Measurements from ENCODE around the gene SLC5A11.
"Not testable (repeated sequence)": the region's sequence is repeated elsewhere in the genome, so short reads cannot be mapped to it uniquely, and the experiment has no call there.

Gene SLC5A11, protein sequence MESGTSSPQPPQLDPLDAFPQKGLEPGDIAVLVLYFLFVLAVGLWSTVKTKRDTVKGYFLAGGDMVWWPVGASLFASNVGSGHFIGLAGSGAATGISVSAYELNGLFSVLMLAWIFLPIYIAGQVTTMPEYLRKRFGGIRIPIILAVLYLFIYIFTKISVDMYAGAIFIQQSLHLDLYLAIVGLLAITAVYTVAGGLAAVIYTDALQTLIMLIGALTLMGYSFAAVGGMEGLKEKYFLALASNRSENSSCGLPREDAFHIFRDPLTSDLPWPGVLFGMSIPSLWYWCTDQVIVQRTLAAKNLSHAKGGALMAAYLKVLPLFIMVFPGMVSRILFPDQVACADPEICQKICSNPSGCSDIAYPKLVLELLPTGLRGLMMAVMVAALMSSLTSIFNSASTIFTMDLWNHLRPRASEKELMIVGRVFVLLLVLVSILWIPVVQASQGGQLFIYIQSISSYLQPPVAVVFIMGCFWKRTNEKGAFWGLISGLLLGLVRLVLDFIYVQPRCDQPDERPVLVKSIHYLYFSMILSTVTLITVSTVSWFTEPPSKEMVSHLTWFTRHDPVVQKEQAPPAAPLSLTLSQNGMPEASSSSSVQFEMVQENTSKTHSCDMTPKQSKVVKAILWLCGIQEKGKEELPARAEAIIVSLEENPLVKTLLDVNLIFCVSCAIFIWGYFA

DNA sequence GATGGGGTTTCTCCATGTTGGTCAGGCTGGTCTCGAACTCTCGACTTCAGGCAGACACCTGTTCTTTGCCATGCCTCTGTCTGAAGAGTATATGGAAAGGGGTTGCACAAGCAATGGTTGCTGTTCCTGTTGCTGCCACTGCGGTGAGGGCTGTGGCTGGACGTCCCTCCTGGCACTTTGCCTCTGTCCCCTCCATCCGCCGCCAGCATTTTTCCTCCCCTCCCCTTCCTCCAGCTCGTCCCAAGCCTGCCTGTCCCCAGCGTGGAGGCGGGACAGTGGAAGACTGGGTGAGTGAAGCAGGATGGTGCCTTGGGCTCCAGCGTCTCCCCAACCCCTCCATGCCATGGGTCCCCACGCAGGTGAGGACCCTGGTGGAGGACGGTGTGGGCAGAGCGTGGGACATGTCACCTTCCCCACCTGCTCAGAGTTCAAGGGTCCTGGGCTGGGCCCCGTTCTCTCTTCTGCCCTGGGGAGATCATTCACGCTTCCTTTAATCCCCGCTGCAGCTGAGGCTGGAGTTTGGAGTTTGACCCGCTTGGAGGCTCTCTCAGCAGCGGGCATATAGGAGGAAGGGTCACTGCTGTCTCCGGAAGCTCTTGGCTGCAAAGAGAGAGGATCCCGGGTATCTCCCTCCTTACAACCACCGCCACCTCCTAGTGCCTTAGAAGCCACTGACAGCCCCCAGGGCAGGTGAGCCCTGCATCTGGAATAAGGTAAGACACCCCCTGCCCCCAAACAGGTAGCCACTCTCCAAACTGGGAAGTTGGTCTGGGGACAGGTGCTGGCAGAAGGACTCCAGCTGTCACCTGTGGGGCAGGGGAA is at the start of gene SLC5A11:
Gene SLC5A11, plus strand, starts transcription at position 238 of the 822 bp plus-strand sequence. CDS start 12,681 bp downstream, outside the sequence.
- no peak for DNase-seq (ENCODE audit: low spot score)

DNA sequence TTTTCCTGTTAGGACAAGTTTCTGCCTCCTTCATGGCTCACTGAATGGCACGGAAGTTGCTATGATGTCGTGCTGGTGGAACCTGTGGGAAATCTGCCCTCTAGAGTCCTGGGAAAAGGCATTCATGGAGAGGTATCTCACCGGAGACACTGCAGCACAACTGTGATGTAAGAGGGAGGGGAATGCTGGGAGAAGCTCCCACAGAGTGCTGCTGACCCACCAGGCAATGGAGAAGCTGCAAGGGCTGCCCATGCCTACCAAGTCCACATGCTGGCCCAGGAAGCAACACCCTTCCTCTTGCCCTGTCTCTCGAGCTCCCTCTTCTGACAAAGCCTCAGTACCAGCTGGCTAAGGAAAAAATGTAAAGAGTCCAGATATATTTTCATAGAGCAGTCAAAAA is 45.2 kb upstream of the SLC5A11 start:
- peak; percentile 20 for DNase-seq (ENCODE audit: low spot score)

DNA sequence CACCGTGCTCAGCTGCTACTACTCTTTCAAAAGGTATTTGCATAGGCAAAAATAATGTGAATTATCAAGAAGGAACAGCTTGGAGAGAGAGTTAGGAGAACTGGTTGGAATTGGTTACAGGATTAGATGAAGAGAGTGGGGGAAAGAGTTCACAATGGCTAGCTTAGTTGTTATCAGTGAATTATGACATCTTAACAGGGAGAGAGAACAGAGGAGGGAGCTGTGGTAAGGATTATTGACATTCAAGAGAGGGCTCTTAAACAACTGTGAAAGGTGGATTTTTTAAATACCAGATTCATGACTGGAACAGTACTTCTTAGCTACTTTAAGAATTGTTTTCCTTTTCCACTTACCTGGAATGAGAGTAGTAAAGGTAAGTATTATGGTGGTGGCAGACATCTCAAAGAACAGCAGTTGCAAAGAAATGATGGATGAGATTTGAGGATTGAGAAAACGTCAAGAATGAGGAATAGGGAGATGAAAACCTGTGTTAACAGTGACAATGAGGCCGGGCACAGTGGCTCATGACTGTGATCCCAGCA is 43.9 kb upstream of the SLC5A11 start:
- DNase-seq (ENCODE audit: low spot score): no peak

DNA sequence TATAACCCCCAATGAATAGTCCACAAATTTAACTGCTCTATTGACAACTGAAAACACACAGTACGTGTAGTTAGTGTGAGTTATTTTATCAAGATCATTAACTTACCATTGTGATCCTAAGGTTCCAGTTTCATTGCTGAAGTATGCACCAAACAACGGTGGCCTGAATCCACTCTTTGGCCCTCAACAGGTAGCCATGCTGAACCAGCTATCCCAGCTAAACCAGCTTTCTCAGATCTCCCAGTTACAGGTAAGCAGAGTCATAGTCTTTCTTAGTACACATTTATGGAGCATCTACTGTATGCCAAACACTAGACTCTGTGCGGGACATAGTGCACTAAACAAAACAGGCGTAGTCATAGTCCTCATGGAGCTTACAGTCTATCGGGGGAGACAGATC is 40.3 kb upstream of the SLC5A11 start:
- no peak for DNase-seq (ENCODE audit: low spot score)

DNA sequence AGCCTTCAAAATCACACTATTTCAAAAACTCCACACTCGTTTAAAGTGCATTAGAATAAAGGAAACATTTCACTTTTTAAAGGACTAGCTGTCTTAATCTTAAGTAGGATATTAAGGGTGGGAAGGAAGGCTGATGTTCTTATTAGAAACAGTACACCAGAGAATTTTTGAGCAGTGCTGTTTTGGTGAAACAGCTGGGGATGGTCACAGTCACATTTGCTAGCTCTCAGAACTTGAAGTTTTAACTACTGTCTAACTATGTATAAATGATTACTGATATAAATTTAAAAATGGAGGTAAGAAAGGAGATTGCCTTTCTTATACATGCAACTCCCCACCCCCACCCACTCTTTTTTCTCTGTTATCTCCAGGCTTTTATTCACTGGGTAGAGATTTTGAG is 38.5 kb upstream of the SLC5A11 start:
- no peak for DNase-seq (ENCODE audit: low spot score)

DNA sequence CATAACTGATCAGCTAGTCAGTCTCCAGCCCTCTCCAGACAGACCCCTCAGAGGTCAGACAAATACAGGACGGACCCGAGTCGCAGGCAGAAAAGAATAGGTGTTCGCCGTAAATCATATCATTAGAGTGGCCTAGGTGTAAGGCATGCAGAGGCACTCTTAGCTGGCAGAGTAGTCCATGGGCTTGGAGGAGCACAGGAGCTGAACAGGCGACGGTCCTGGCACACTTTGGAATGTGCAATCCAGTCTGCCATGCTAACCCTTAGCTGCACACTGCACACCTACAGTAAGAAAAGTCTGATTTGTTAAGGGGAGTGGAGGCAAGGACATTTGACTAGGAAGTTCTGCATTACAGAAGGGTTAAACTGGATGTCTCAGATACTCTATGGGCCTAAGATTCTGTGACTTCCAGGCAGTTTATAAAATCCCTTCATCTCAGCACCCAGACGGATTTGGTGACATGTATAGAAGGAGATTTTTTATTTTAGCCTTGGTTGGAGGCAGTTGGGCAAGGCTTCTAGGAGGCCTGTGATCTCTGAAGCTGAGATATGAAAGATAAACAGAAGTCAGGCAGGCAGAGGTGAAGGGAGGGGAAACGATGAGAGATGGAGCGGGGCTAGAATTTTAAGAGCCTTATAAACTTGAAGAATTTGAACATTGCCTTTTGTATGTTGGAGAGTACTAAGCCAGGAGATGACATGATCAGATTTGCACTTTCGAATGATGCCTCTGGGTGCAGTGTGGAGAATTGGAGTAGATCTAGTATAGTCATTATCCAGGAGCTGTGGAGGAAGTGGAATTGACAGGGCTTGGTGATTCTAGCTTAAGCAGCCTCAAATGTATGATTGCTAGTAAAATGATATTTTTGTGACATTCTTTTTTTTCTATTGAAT is 34.6 kb upstream of the SLC5A11 start:
- no peak for DNase-seq (ENCODE audit: low spot score)

DNA sequence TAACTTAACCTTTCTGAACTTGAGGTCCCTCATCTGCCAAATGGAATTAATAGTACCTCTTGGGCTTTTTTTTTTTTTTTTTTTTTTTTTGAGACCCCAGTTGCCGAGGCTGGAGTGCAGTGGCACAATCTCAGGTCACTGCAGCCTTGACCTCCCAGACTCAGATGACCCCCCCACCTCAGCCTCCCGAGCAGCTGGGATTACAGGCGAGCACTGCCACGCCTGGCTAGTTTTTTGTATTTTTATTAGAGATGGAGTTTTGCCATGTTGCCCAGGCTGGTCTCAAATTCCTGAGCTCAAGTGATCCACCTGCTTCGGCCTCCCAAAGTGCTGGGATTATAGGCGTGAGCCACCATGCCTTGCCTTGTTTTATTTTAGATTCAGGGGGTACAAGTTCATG is 33.0 kb upstream of the SLC5A11 start:
- DNase-seq (ENCODE audit: low spot score): not testable (repeated sequence)

DNA sequence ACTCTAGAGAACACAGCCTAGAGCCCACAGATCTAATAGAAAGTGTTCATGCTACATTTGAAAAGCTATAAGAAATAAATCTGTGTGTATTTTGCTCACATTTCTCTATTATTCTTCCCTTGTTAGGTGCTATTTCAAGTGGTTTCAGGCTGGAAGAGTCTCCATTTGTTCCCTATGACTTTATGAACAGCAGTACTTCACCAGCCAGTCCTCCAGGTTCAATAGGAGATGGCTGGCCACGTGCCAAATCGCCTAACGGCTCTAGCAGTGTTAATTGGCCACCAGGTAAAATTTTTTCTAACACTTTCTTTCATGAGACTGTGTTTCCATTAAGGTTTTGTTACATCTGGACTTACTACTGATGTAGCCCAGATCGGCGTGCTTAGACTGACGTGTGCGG is 30.7 kb upstream of the SLC5A11 start:
- DNase-seq (ENCODE audit: low spot score): no peak

DNA sequence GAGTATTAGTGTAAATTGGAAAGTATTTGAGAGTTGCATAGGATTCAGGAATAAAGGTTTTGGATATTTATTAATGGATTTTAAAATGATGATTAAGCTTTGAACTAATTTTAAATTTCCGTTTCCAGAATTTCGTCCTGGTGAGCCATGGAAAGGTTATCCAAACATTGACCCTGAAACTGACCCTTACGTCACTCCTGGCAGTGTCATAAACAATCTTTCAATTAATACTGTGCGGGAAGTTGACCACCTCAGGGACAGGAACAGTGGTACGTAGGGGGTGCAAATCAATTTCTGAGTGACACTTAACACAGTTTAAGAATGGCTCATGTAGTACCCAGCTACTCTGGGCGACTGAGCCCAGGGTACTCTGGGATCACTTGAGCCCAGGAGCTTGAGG is 29.1 kb upstream of the SLC5A11 start:
- no peak for DNase-seq (ENCODE audit: low spot score)

DNA sequence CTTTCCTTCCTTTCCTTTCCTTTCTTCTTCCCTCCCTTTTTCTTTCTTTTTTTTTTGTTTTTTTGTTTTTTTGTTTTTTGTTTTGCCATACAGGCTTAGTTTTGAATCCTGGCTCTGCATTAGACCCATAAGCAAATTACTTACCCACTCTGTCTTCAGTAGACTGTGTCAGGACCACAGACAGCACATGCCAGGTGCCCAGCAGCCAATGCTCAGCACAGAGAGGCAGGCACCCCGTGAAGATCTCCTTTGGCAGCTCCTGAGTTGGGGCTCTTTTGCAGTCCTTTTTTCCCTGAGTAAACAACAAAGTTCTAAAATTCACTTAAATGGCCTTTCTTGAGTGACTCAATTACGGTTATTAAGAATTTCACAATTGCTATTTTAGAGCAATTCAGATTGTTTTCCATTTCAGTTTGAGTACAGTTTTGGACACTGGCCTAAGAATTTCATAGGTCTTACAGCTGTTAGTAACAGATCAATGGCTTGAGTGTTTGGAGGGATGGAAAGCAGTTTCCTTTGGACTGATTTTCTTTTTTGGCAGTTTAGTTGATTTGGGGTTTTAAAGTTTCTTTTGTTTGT is 26.2 kb upstream of the SLC5A11 start:
- no peak for DNase-seq (ENCODE audit: low spot score)

DNA sequence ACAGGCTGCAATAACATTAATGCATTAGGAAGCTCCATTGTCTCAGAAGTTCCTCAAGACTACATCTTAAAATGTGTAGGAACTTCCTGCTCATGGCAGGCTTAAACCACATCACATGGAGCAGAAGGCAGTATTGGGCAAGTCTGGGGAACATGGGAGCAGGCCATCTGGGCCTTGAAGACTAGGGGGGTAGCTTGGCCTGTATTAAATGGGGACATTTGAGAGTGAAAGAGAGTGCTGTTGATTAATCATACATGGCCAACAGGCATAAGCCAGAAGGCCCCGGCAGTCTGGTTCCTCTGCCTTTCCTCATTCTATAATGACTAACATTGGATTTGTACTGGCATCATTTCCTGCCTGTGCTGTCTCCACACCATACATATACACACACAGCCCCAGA is 25.2 kb upstream of the SLC5A11 start:
- no peak for DNase-seq (ENCODE audit: low spot score)

DNA sequence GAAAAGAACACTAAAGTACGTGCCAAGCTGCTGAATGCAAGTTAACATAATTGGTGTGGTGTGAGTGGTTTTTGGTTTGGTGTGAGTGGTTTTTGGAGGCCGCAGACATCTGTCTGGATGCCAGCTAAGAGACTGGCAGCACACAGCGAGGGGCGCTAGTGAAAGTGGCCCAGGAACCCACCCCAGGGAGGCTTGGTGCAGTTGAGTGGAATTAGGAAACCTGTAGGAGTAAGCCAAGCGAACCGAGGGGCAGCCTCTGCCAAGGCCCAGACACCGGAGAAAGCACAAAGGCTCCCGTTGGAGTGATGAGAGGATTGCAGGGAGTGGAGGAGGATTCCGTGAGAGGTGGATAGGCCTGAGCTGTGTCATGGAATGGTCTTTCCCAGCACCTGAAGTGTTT is 24.6 kb upstream of the SLC5A11 start:
- no peak for DNase-seq (ENCODE audit: low spot score)

DNA sequence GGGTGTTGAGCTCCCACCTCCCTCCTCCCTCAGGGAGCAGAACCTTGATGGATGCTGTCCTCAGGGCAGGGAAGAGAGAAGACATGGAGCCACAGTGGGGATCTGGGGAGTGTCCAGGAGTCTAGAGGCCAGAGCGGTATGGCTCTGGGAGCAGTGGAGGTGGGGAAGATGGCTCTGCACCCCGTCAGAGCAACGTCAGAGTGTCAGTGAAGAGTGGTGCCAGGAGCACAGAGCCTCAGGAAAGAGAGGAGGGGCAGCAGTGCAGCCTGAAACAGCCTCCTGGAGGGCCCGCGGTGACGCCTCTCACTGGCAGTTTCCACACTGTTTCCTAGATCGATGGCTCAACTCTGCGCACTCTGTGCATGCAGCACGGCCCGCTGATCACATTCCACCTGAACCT is 23.2 kb upstream of the SLC5A11 start:
- DNase-seq (ENCODE audit: low spot score): no peak

DNA sequence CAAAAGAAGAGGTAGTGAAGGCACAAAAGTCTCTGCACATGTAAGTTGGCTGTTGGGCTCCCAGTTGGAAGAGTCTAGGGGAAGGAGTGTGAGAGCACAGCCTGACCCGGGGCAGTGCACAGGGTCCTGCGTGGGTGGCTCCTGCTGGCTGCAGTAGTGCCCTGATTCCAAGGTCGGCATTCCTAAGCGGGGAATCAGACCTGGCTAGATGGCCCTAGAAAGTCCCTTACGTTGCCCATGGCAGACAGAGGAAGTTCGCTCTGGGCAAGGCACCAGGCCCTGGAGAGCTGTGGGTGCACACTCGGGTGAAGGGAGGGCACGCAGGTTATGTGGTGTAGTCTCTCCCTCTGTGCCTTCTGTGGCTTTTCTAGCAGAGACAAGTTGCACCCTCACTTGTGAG is 22.8 kb upstream of the SLC5A11 start:
- no peak for DNase-seq (ENCODE audit: low spot score)

DNA sequence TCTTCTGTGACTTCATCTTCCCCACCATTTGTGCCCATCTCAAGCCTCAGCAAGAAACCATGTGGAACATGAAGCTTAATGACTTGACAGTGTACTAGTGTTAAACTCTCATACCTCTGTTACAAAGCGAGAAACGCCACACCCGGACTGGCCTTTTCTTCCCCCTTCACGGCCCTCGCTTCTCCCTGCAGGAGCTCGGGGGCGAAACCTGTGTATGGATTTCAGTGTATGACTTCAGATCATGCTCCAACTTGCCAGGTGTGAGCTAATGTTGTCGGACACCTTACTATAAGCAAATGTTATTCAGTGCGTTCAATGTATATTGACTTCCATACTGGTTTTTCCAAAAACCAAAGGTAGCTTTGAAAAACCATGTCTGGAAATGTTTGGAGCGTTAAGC is 20.1 kb upstream of the SLC5A11 start:
- no peak for DNase-seq (ENCODE audit: low spot score)

DNA sequence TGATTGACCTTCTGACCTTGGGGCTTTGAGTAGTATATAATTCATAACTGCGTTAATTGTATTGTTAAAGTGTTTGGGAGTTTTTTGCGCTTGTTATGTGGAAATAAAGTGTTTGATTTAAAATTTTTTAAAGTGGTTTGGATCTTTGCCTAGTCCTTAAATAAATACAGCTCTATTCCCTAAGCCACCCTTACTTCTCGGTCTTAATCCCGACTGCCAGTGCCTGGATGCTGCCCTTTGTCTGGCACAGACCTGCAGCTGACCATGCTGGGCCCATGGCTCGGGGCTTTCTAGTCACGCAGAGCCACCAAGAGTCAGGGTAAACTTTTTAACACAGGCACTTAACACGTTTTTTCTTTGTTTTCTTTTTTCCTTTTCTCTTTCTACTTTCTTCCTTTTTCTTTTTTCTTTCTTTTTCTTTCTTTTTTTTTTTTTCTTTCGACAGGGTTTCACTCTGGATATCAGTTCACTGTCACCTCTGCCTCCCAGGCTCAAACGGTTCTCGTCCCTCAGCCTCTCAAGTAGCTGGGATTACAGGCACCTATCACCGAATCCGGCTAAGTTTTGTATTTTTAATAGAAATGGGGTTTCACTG is 19.6 kb upstream of the SLC5A11 start:
- no peak for DNase-seq (ENCODE audit: low spot score)

DNA sequence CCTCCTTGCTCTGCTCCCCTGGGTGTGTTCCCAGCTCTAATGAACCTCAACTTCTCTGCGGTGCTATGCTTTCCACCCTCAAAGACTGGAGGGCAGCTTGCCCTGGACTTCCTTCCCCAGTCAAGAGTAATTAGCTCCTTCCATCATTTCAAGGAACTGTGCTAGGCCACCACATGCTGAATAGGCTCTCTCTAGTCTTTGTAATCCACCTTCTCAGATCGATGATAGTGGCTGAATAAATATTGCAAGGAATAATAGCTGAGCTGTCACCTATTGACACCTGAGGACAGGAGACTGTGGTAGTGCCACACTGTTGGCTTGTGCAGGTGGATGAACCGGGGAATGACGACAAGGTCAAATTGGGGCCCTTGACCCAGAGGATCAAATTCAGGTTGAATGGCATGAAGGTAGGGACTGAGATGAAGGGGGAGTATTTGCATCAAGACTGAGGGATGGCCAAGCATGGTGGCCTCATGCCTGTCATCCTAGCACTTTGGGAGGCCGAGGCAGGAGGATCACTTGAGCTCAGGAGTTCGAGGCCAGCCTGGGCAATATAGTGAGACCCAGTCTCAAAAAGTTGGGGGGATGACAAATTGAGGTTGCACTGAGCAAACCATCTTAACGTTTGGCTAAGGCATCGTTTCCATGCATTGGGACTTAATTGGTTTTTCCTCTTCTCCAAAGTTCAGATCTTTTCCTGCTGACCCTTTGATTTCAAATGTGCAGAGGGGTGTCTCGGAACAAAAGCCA is 18.8 kb upstream of the SLC5A11 start:
- DNase-seq (ENCODE audit: low spot score): no peak

DNA sequence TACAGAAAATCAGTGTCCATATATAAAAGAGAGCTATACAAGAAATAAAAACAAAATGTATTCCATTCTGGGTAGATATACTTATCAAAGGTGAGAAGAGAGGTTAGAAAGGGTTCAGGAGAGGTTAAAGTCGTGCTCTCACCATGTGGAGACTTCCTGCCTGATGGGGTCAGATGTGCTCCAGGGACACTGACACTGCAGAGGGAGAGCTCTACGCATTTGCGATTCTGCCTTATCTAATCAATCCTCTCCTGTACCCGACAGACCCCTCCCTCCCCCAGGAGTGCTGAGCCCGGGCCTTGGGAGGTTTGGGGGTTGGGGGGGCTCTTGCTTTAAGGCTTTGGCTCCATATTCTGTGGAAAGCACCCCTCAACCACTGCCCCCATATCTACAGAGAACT is 16.6 kb upstream of the SLC5A11 start:
- DNase-seq (ENCODE audit: low spot score): no peak

DNA sequence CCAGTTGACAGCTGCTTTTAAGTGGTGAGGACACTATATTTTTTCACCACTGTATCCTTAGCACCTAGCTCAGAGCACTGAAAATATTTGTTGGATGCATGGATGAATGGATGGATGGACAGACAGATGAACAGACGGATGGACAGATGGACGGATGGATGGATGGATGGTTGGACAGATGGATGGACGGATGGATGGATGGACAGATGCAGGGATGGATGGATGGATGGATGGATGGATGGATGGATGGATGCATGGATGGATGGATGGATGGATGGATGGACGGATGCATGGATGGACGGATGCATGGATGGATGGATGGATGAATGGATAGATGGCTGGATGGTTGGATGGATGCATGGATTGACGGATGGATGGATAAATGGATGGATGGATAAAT is 12.4 kb upstream of the SLC5A11 start:
- no peak for DNase-seq (ENCODE audit: low spot score)
